HL-60 (cell line): ENCODE results near the gene AKAP13.

Experiments used
- GABPA ChIP-seq: IDR thresholded peaks from 2 replicates; pipeline ENCODE4 v1.6.1; 2012; ENCODE audit warnings: low read depth
- POLR2AphosphoS5 ChIP-seq: IDR thresholded peaks from 2 replicates; pipeline ENCODE4 v1.6.1; 2012; ENCODE audit warnings: low read depth
- SPI1 ChIP-seq: IDR thresholded peaks from 2 replicates; pipeline ENCODE4 v1.6.1; 2012; ENCODE audit warnings: low read depth, mild to moderate bottlenecking, borderline replicate concordance
- TF ChIP-seq, protein P1 (sequence below): IDR thresholded peaks from one replicate; pipeline ENCODE4 v1.5.1; 2011; ENCODE audit warnings: low read length, control low read depth, inconsistent platforms; ENCODE audit not compliant: insufficient read depth
- TF ChIP-seq, protein P2 (sequence below): IDR thresholded peaks from 2 replicates; pipeline ENCODE4 v1.6.1; 2012; ENCODE audit warnings: low read depth; ENCODE audit not compliant: insufficient replicate concordance

- TF ChIP-seq, protein P1, sequence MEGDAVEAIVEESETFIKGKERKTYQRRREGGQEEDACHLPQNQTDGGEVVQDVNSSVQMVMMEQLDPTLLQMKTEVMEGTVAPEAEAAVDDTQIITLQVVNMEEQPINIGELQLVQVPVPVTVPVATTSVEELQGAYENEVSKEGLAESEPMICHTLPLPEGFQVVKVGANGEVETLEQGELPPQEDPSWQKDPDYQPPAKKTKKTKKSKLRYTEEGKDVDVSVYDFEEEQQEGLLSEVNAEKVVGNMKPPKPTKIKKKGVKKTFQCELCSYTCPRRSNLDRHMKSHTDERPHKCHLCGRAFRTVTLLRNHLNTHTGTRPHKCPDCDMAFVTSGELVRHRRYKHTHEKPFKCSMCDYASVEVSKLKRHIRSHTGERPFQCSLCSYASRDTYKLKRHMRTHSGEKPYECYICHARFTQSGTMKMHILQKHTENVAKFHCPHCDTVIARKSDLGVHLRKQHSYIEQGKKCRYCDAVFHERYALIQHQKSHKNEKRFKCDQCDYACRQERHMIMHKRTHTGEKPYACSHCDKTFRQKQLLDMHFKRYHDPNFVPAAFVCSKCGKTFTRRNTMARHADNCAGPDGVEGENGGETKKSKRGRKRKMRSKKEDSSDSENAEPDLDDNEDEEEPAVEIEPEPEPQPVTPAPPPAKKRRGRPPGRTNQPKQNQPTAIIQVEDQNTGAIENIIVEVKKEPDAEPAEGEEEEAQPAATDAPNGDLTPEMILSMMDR = no peak
- TF ChIP-seq GABPA (no peak), POLR2AphosphoS5 (no peak), SPI1 (no peak)
- TF ChIP-seq, protein P2, sequence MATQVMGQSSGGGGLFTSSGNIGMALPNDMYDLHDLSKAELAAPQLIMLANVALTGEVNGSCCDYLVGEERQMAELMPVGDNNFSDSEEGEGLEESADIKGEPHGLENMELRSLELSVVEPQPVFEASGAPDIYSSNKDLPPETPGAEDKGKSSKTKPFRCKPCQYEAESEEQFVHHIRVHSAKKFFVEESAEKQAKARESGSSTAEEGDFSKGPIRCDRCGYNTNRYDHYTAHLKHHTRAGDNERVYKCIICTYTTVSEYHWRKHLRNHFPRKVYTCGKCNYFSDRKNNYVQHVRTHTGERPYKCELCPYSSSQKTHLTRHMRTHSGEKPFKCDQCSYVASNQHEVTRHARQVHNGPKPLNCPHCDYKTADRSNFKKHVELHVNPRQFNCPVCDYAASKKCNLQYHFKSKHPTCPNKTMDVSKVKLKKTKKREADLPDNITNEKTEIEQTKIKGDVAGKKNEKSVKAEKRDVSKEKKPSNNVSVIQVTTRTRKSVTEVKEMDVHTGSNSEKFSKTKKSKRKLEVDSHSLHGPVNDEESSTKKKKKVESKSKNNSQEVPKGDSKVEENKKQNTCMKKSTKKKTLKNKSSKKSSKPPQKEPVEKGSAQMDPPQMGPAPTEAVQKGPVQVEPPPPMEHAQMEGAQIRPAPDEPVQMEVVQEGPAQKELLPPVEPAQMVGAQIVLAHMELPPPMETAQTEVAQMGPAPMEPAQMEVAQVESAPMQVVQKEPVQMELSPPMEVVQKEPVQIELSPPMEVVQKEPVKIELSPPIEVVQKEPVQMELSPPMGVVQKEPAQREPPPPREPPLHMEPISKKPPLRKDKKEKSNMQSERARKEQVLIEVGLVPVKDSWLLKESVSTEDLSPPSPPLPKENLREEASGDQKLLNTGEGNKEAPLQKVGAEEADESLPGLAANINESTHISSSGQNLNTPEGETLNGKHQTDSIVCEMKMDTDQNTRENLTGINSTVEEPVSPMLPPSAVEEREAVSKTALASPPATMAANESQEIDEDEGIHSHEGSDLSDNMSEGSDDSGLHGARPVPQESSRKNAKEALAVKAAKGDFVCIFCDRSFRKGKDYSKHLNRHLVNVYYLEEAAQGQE = no peak
Observed at GRCh38 chr15:85456798-85457197, 76.4 kb downstream of the AKAP13 start.
